HEK293 (cell line): ENCODE results near the gene SNCAIP.

Experiments
- GLI4 ChIP-seq: fragments of 450-650 bp; formaldehyde crosslinking; IDR thresholded peaks from 2 replicates; pipeline ENCODE4 v1.5.1; 2016; ENCODE audit warnings: missing biosample characterization, missing genetic modification characterization
- IKZF3 ChIP-seq: fragments of 450-650 bp; IDR thresholded peaks from 2 replicates; pipeline ENCODE4 v1.5.0; 2018; ENCODE audit warnings: missing biosample characterization, mild to moderate bottlenecking, missing genetic modification characterization, moderate library complexity
- OSR2 ChIP-seq: fragments of 450-650 bp; formaldehyde crosslinking; IDR thresholded peaks from 2 replicates; pipeline ENCODE4 v1.5.1; 2016; ENCODE audit warnings: missing biosample characterization, missing genetic modification characterization
- OVOL3 ChIP-seq: fragments of 450-650 bp; formaldehyde crosslinking; IDR thresholded peaks from 2 replicates; pipeline ENCODE4 v1.5.1; 2016; ENCODE audit warnings: missing biosample characterization, missing genetic modification characterization
- PRDM1 ChIP-seq: fragments of 450-650 bp; formaldehyde crosslinking; IDR thresholded peaks from 2 replicates; pipeline ENCODE4; 2016; ENCODE audit warnings: missing biosample characterization, missing genetic modification characterization
- SALL2 ChIP-seq: fragments of 450-650 bp; formaldehyde crosslinking; IDR thresholded peaks from 2 replicates; pipeline ENCODE4 v1.5.0; 2017; ENCODE audit warnings: missing biosample characterization, mild to moderate bottlenecking, missing genetic modification characterization, borderline replicate concordance
- ZBTB1 ChIP-seq: fragments of 450-650 bp; formaldehyde crosslinking; IDR thresholded peaks from 2 replicates; pipeline ENCODE4 v1.5.1; 2016; ENCODE audit warnings: missing biosample characterization, missing genetic modification characterization
- ZBTB17 ChIP-seq: fragments of 450-650 bp; formaldehyde crosslinking; IDR thresholded peaks from 2 replicates; pipeline ENCODE4 v1.5.1; 2016; ENCODE audit warnings: missing biosample characterization, missing genetic modification characterization
- ZBTB20 ChIP-seq: fragments of 450-650 bp; formaldehyde crosslinking; IDR thresholded peaks from 2 replicates; pipeline ENCODE4 v1.5.1; 2016; ENCODE audit warnings: missing biosample characterization, missing genetic modification characterization
- ZBTB8A ChIP-seq: fragments of 450-650 bp; formaldehyde crosslinking; IDR thresholded peaks from 2 replicates; pipeline ENCODE4 v1.5.1; 2016; ENCODE audit warnings: missing biosample characterization, missing genetic modification characterization
- ZNF112 ChIP-seq: fragments of 450-650 bp; formaldehyde crosslinking; IDR thresholded peaks from 2 replicates; pipeline ENCODE4 v1.5.0; 2017; ENCODE audit warnings: missing biosample characterization, missing genetic modification characterization
- ZNF138 ChIP-seq: fragments of 450-650 bp; formaldehyde crosslinking; IDR thresholded peaks from 2 replicates; pipeline ENCODE4 v1.5.1; 2016; ENCODE audit warnings: missing biosample characterization, missing genetic modification characterization, borderline replicate concordance
- ZNF155 ChIP-seq: fragments of 450-650 bp; formaldehyde crosslinking; IDR thresholded peaks from 2 replicates; pipeline ENCODE4 v1.5.1; 2016; ENCODE audit warnings: missing biosample characterization, missing genetic modification characterization
- ZNF16 ChIP-seq: fragments of 450-650 bp; formaldehyde crosslinking; IDR thresholded peaks from 2 replicates; pipeline ENCODE4 v1.5.1; 2016; ENCODE audit warnings: low read depth, missing biosample characterization, missing genetic modification characterization
- ZNF2 ChIP-seq: fragments of 450-650 bp; formaldehyde crosslinking; IDR thresholded peaks from 2 replicates; pipeline ENCODE4 v1.5.1; 2016; ENCODE audit warnings: missing biosample characterization, missing genetic modification characterization
- ZNF202 ChIP-seq: fragments of 450-650 bp; formaldehyde crosslinking; IDR thresholded peaks from 2 replicates; pipeline ENCODE4 v1.5.1; 2016; ENCODE audit warnings: missing biosample characterization, missing genetic modification characterization, borderline replicate concordance
- ZNF391 ChIP-seq: fragments of 450-650 bp; formaldehyde crosslinking; IDR thresholded peaks from 2 replicates; pipeline ENCODE4 v1.5.1; 2016; ENCODE audit warnings: low read depth, missing biosample characterization, missing genetic modification characterization, borderline replicate concordance
- ZNF394 ChIP-seq: fragments of 450-650 bp; formaldehyde crosslinking; IDR thresholded peaks from 2 replicates; pipeline ENCODE4 v1.5.1; 2016; ENCODE audit warnings: missing biosample characterization, missing genetic modification characterization, mild to moderate bottlenecking, moderate library complexity, borderline replicate concordance
- ZNF544 ChIP-seq: fragments of 450-650 bp; formaldehyde crosslinking; IDR thresholded peaks from 2 replicates; pipeline ENCODE4 v1.5.0; 2017; ENCODE audit warnings: missing biosample characterization, missing genetic modification characterization
- ZNF626 ChIP-seq: fragments of 450-650 bp; sonication (Bioruptor Pico); formaldehyde crosslinking; IDR thresholded peaks from 2 replicates; pipeline ENCODE4 v1.5.1; 2018; ENCODE audit warnings: missing biosample characterization, missing genetic modification characterization, inconsistent platforms
- ZNF660 ChIP-seq: fragments of 450-650 bp; IDR thresholded peaks from 2 replicates; pipeline ENCODE4 v1.5.1; 2018; ENCODE audit warnings: missing biosample characterization, mild to moderate bottlenecking, missing genetic modification characterization
- ZNF701 ChIP-seq: fragments of 450-650 bp; formaldehyde crosslinking; IDR thresholded peaks from 2 replicates; pipeline ENCODE4 v1.5.1; 2016; ENCODE audit warnings: missing biosample characterization, missing genetic modification characterization
- ZNF76 ChIP-seq: fragments of 450-650 bp; formaldehyde crosslinking; IDR thresholded peaks from 2 replicates; pipeline ENCODE4; 2016; ENCODE audit warnings: low read depth, missing biosample characterization, missing genetic modification characterization, borderline replicate concordance
- ZNF776 ChIP-seq: fragments of 450-650 bp; formaldehyde crosslinking; IDR thresholded peaks from 2 replicates; pipeline ENCODE4 v1.5.0; 2017; ENCODE audit warnings: missing biosample characterization, missing genetic modification characterization, borderline replicate concordance
- ZNF843 ChIP-seq: fragments of 450-650 bp; formaldehyde crosslinking; IDR thresholded peaks from 2 replicates; pipeline ENCODE4 v1.5.1; 2016; ENCODE audit warnings: missing biosample characterization, missing genetic modification characterization
- TF ChIP-seq, protein P1 (sequence below): fragments of 450-650 bp; formaldehyde crosslinking; IDR thresholded peaks from 2 replicates; pipeline ENCODE4; 2016; ENCODE audit warnings: missing biosample characterization, missing genetic modification characterization
- TF ChIP-seq, protein P2 (sequence below): fragments of 450-650 bp; formaldehyde crosslinking; IDR thresholded peaks from 2 replicates; pipeline ENCODE4 v1.5.1; 2016; ENCODE audit warnings: missing biosample characterization, missing genetic modification characterization
- TF ChIP-seq, protein P3 (sequence below): fragments of 450-650 bp; formaldehyde crosslinking; conservative IDR thresholded peaks from 2 replicates; pipeline ENCODE4 v1.5.1; 2016; ENCODE audit warnings: low read depth, missing biosample characterization, missing genetic modification characterization
- TF ChIP-seq, protein P4 (sequence below): fragments of 450-650 bp; formaldehyde crosslinking; IDR thresholded peaks from 2 replicates; pipeline ENCODE4 v1.5.1; 2016; ENCODE audit warnings: missing biosample characterization, missing genetic modification characterization
- TF ChIP-seq, protein P5 (sequence below): fragments of 450-650 bp; formaldehyde crosslinking; IDR thresholded peaks from 2 replicates; pipeline ENCODE4 v1.5.1; 2017; ENCODE audit warnings: missing biosample characterization, mild to moderate bottlenecking, missing genetic modification characterization, moderate library complexity

SNCAIP gene

DNA sequence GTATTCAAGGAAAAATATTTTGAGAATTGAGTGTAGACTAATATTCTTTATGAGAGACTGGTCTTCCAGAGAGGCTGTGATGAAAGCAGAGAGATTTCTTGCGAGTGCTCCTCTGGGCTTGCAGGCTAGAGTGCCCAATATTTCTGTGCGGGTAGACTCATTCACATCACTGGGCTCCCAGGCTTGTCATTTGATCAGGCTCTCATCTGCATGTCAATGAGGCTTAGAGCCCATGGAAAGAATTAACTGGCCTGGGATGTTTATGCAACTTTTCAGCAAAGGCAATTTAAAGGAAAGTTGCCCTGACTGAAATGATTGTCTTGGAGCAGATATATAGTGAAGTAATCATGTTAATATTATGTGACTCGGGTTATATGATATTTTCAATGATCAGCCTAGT lies 42.3 kb downstream of the SNCAIP start (continued):
- TF ChIP-seq ZBTB17 (tag by site-specific recombination) (peak; percentile 73), OSR2 (0 out of 2 replicates have a peak, but pooled peaks have one; percentile 26), ZNF16 (tag by site-specific recombination) (no peak), IKZF3 (tag by site-specific recombination) (peak; percentile 54), ZNF626 (tag by site-specific recombination) (no peak), ZNF660 (tag by site-specific recombination) (0 out of 2 replicates have a peak, but pooled peaks have one; percentile 12), ZBTB1 (tag by site-specific recombination) (no peak), ZNF843 (tag by site-specific recombination) (no peak), ZNF544 (tag by site-specific recombination) (no peak), ZNF138 (tag by site-specific recombination) (no peak), ZNF155 (tag by site-specific recombination) (no peak), ZNF391 (tag by site-specific recombination) (no peak), ZNF202 (no peak), SALL2 (no peak), PRDM1 (tag by site-specific recombination) (no peak), ZNF776 (tag by site-specific recombination) (no peak), ZNF112 (tag by site-specific recombination) (no peak), OVOL3 (tag by site-specific recombination) (no peak), ZNF2 (tag by site-specific recombination) (no peak), ZNF76 (no peak), GLI4 (tag by site-specific recombination) (no peak), ZBTB20 (tag by site-specific recombination) (peak; percentile 49; the same call in 1 of the 2 replicates), ZBTB8A (tag by site-specific recombination) (peak; percentile 76), ZNF701 (tag by site-specific recombination) (no peak), ZNF394 (tag by site-specific recombination) (no peak)
- TF ChIP-seq, protein P1, sequence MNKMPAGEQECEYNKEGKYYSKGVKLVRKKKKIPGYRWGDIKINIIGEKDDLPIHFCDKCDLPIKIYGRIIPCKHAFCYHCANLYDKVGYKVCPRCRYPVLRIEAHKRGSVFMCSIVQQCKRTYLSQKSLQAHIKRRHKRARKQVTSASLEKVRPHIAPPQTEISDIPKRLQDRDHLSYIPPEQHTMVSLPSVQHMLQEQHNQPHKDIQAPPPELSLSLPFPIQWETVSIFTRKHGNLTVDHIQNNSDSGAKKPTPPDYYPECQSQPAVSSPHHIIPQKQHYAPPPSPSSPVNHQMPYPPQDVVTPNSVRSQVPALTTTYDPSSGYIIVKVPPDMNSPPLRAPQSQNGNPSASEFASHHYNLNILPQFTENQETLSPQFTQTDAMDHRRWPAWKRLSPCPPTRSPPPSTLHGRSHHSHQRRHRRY (tag by site-specific recombination), result no peak
- TF ChIP-seq, protein P2, sequence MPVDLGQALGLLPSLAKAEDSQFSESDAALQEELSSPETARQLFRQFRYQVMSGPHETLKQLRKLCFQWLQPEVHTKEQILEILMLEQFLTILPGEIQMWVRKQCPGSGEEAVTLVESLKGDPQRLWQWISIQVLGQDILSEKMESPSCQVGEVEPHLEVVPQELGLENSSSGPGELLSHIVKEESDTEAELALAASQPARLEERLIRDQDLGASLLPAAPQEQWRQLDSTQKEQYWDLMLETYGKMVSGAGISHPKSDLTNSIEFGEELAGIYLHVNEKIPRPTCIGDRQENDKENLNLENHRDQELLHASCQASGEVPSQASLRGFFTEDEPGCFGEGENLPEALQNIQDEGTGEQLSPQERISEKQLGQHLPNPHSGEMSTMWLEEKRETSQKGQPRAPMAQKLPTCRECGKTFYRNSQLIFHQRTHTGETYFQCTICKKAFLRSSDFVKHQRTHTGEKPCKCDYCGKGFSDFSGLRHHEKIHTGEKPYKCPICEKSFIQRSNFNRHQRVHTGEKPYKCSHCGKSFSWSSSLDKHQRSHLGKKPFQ, result no peak
- TF ChIP-seq, protein P3, sequence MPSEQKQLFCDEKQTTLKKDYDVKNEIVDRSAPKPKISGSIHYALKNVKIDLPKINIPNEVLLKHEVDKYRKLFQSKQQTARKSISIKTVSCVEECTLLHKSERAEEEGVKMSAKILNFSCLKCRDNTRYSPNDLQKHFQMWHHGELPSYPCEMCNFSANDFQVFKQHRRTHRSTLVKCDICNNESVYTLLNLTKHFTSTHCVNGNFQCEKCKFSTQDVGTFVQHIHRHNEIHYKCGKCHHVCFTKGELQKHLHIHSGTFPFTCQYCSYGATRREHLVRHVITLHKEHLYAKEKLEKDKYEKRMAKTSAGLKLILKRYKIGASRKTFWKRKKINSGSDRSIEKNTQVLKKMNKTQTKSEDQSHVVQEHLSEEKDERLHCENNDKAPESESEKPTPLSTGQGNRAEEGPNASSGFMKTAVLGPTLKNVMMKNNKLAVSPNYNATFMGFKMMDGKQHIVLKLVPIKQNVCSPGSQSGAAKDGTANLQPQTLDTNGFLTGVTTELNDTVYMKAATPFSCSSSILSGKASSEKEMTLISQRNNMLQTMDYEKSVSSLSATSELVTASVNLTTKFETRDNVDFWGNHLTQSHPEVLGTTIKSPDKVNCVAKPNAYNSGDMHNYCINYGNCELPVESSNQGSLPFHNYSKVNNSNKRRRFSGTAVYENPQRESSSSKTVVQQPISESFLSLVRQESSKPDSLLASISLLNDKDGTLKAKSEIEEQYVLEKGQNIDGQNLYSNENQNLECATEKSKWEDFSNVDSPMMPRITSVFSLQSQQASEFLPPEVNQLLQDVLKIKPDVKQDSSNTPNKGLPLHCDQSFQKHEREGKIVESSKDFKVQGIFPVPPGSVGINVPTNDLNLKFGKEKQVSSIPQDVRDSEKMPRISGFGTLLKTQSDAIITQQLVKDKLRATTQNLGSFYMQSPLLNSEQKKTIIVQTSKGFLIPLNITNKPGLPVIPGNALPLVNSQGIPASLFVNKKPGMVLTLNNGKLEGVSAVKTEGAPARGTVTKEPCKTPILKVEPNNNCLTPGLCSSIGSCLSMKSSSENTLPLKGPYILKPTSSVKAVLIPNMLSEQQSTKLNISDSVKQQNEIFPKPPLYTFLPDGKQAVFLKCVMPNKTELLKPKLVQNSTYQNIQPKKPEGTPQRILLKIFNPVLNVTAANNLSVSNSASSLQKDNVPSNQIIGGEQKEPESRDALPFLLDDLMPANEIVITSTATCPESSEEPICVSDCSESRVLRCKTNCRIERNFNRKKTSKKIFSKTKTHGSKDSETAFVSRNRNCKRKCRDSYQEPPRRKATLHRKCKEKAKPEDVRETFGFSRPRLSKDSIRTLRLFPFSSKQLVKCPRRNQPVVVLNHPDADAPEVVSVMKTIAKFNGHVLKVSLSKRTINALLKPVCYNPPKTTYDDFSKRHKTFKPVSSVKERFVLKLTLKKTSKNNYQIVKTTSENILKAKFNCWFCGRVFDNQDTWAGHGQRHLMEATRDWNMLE (tag by site-specific recombination), result no peak
- TF ChIP-seq, protein P4, sequence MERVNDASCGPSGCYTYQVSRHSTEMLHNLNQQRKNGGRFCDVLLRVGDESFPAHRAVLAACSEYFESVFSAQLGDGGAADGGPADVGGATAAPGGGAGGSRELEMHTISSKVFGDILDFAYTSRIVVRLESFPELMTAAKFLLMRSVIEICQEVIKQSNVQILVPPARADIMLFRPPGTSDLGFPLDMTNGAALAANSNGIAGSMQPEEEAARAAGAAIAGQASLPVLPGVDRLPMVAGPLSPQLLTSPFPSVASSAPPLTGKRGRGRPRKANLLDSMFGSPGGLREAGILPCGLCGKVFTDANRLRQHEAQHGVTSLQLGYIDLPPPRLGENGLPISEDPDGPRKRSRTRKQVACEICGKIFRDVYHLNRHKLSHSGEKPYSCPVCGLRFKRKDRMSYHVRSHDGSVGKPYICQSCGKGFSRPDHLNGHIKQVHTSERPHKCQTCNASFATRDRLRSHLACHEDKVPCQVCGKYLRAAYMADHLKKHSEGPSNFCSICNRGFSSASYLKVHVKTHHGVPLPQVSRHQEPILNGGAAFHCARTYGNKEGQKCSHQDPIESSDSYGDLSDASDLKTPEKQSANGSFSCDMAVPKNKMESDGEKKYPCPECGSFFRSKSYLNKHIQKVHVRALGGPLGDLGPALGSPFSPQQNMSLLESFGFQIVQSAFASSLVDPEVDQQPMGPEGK, result no peak
- TF ChIP-seq, protein P5, sequence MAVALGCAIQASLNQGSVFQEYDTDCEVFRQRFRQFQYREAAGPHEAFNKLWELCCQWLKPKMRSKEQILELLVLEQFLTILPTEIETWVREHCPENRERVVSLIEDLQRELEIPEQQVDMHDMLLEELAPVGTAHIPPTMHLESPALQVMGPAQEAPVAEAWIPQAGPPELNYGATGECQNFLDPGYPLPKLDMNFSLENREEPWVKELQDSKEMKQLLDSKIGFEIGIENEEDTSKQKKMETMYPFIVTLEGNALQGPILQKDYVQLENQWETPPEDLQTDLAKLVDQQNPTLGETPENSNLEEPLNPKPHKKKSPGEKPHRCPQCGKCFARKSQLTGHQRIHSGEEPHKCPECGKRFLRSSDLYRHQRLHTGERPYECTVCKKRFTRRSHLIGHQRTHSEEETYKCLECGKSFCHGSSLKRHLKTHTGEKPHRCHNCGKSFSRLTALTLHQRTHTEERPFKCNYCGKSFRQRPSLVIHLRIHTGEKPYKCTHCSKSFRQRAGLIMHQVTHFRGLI (tag by site-specific recombination), result no peak
